MCF 10A (cell line): ENCODE data around the gene RGS11. TPM values are rescaled to one million over a fixed set of nuclear protein-coding genes. Genes with fewer than 3 reads are reported as not detected.

Experiments used
- BruUV-seq: library from RNA; stranded (reverse); fragments of 400-500 nt; replicated peaks from 2 replicates; lab custom pipeline; 2021; lab: Mats Ljungman, UMichigan
- CTCF ChIA-PET: fragments of 300-600 bp; sonication (Branson Sonifier 250); formaldehyde crosslinking; extraction: SDS; loops from one replicate; lab custom pipeline; 2021; ENCODE audit warnings: antibody characterized with exemption, inconsistent platforms; lab: Yijun Ruan, JAX
- POLR2A ChIA-PET: fragments of 300-600, 350-650 bp; sonication (Branson Sonifier 250); formaldehyde crosslinking; extraction: SDS; loops from one replicate; lab custom pipeline; 2020; ENCODE audit warnings: antibody characterized with exemption, inconsistent platforms; lab: Yijun Ruan, JAX
- DNase-seq: peaks from one replicate; pipeline ENCODE4 v3.0.0-alpha.2; 2018; ENCODE audit not compliant: unreplicated experiment
- H3K27ac Mint-ChIP-seq: one replicate; pipeline ENCODE4 v1.8.0; 2022; ENCODE audit warnings: mild to moderate bottlenecking, low read depth, mixed read lengths; ENCODE audit not compliant: unreplicated experiment
- H3K27me3 Mint-ChIP-seq: one replicate; pipeline ENCODE4 v1.8.0; 2022; ENCODE audit warnings: mixed read lengths; ENCODE audit not compliant: insufficient read depth, unreplicated experiment
- H3K36me3 Mint-ChIP-seq: one replicate; pipeline ENCODE4 v1.8.0; 2022; ENCODE audit warnings: mild to moderate bottlenecking, moderate library complexity, mixed read lengths; ENCODE audit not compliant: insufficient read depth, unreplicated experiment
- H3K4me1 Mint-ChIP-seq: one replicate; pipeline ENCODE4 v1.8.0; 2022; ENCODE audit warnings: mixed read lengths; ENCODE audit not compliant: insufficient read depth, unreplicated experiment
- H3K4me3 Mint-ChIP-seq: one replicate; pipeline ENCODE4 v1.8.0; 2022; ENCODE audit warnings: mild to moderate bottlenecking, moderate library complexity, mixed read lengths; ENCODE audit not compliant: unreplicated experiment
- H3K9me3 Mint-ChIP-seq: one replicate; pipeline ENCODE4 v1.8.0; 2022; ENCODE audit warnings: mixed read lengths; ENCODE audit not compliant: unreplicated experiment
- intact Hi-C: fragments of 100-400 bp; cut with micrococcal nuclease; formaldehyde crosslinking; loops from 2 replicates; pipeline ENCODE4 v1.14.1; 2022
- total RNA-seq: library from RNA; stranded (reverse); gene quantifications from 2 replicates; pipeline ENCODE4 v1.2.3, GENCODE V29; 2022
- TF ChIP-seq, protein P1 (sequence below): fragments of 200-600 bp; IDR thresholded peaks from one replicate; pipeline ENCODE4 v1.8.0; 2022; ENCODE audit warnings: antibody characterized with exemption, mild to moderate bottlenecking; ENCODE audit not compliant: unreplicated experiment

The RGS11 gene
- total RNA-seq, 1 experiment from 2014 or later, result 1.7 TPM

DNA sequence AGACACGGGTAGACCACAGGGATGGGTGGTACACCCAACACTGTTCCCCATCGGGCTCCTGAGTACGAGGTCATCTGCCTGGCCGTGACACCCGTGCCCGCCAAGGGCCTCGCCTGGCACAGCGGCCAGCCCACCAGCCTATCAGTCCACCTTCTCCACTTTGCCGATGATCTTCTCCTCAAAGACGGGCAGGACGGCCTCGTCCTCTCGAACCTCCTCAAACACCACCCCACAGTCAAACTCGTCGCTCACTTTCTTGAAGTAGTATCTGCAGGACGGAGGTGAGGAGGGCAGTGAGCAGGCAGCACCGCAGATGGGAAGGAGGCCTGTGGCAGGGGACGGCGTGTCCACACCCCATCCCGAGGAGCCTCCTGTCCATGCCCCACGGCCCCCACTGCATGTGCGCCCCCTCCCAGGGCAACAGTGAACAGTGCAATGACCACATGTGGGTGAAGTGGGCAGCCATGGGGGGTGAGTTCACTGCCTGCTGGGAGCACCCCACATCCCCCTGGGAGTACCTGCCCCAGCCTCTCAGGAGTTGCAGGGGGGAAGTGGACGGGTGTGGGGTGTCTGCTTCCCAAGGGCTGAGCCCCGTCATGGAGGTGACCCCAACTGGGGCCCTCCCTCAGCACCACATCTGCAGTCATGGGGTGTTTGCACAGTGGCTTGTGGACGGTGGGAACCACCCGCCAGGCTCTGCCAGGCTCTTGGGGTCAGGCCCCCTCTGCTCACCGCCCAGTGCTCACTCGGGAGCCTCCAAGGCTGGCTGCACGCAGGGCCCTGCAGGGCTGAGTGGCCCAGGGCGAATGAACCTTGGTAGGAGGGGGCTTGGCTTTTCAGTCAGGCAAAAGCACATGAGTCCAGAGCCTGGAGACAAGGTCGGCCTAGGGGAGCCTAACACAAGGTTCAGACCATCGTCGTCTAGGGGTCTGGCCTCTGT, 12.5 kb upstream of the RGS11 start:
- Mint-ChIP-seq H3K4me3 (no peak overlapping the region), H3K4me1 (no peaks in the 10 kb centered on the region), H3K27ac (no peak overlapping the region), H3K9me3 (no peaks in the 10 kb centered on the region), H3K27me3 (no peaks in the 10 kb centered on the region), H3K36me3 (peaks cover 27% of the 10 kb centered on the region)
- no TSS peak for BruUV-seq
- TF ChIP-seq, protein P1, sequence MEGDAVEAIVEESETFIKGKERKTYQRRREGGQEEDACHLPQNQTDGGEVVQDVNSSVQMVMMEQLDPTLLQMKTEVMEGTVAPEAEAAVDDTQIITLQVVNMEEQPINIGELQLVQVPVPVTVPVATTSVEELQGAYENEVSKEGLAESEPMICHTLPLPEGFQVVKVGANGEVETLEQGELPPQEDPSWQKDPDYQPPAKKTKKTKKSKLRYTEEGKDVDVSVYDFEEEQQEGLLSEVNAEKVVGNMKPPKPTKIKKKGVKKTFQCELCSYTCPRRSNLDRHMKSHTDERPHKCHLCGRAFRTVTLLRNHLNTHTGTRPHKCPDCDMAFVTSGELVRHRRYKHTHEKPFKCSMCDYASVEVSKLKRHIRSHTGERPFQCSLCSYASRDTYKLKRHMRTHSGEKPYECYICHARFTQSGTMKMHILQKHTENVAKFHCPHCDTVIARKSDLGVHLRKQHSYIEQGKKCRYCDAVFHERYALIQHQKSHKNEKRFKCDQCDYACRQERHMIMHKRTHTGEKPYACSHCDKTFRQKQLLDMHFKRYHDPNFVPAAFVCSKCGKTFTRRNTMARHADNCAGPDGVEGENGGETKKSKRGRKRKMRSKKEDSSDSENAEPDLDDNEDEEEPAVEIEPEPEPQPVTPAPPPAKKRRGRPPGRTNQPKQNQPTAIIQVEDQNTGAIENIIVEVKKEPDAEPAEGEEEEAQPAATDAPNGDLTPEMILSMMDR, result no peak
- intact Hi-C loops, result no loop called here
- ChIA-PET POLR2A (no interaction called here), CTCF (no interaction called here)
- no peak for DNase-seq

DNA sequence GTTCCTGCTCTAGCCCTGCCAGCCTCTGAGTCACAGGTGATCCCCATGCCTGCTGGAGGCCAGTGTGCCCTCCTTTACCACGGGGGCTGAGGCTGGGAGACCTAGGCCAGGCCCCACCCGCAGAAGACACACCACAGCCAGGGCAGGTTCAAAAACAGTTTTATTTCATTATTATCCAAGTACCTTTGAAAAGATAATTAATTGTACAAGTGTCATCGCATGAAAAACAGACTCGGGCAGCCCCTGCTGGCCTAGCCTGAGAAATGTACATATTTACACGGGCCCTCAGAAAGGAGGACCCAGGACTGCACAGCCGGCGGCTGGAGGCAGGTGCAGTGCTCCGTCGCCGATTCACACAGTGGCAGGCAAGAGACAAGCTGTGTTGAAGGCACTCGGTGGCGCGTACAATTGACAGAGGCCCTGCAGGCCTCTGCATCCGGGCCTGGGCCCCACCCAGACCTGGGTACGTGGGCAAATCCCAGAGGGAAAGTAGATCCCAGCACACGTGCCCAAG, 11.6 kb upstream of the RGS11 start:
- ChIA-PET POLR2A (no interaction called here), CTCF (no interaction called here)
- H3K4me3 Mint-ChIP-seq, result no peak overlapping the region
- TSS peak; percentile 76 for BruUV-seq
- TF ChIP-seq, protein P1, result no peak
- peaks cover 22% of the 10 kb centered on the region for H3K36me3 Mint-ChIP-seq
- no peak overlapping the region for H3K27ac Mint-ChIP-seq
- intact Hi-C loops, result no loop called here
- no peaks in the 10 kb centered on the region for H3K9me3 Mint-ChIP-seq
- no peaks in the 10 kb centered on the region for H3K27me3 Mint-ChIP-seq
- no peaks in the 10 kb centered on the region for H3K4me1 Mint-ChIP-seq
- DNase-seq, result no peak

DNA sequence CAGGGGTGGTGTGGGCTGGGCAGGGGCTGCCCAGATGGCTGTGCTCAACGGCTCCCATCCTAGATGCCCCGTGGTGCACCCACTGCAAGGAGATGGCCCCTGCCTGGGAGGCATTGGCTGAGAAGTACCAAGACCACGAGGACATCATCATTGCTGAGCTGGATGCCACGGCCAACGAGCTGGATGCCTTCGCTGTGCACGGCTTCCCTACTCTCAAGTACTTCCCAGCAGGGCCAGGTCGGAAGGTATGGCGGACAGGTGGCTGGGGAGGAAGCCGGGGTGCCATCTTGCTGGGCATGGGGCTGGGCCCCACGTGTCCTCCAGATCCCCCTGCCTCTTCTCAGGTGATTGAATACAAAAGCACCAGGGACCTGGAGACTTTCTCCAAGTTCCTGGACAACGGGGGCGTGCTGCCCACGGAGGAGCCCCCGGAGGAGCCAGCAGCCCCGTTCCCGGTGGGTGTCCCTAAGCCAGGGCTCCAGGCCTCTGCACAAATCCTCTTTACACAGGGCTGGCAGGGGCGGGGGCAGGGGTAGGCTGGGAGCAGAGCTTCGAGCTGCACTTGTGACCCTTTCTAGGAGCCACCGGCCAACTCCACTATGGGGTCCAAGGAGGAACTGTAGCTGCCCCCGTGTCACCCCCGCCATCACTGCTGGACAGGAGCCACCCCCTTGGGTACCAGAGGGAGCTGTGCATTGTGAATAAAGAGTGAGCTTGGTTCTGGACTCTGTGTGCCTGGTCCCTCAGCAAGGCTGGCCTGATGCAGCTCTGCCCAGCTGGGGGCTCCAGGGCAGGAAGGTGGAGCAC, 10.9 kb upstream of the RGS11 start:
- ChIA-PET POLR2A (no interaction called here), CTCF (interaction anchor here (0.5 kb wide), 1 partner anchor 87 kb away, joined by 5 read pairs; no protein-coding TSS in a partner anchor)
- Mint-ChIP-seq H3K27me3 (no peaks in the 10 kb centered on the region), H3K36me3 (peaks cover 20% of the 10 kb centered on the region), H3K4me3 (no peak overlapping the region), H3K9me3 (no peaks in the 10 kb centered on the region), H3K27ac (no peak overlapping the region), H3K4me1 (no peaks in the 10 kb centered on the region)
- DNase-seq, result no peak
- intact Hi-C loops, result no loop called here
- TF ChIP-seq, protein P1, result no peak
- no TSS peak for BruUV-seq
